ENCODE results near the gene MSI2. TPM values are rescaled to one million over a fixed set of nuclear protein-coding genes. Genes with fewer than 3 reads are reported as not detected.
A peak's percentile ranks its signal among the peaks of the same experiment; 100 is the strongest.

Gene MSI2
- total and polyA plus RNA-seq, 2 experiments from 2014 or later: 18.9 to 41.8 TPM

- TF ChIP-seq CTCF (conservative IDR thresholded peaks at IDR 0.05; ENCODE audit: low read depth in 2 of 2) (no peak), ZNF331 (CRISPR knock-in tag; IDR thresholded peaks at IDR 0.05; ENCODE audit: low read depth) (no peak), EZH2 (IDR thresholded peaks at IDR 0.05; ENCODE audit: low read depth, unreplicated experiment) (no peak), NANOG (IDR thresholded peaks at IDR 0.05; ENCODE audit: borderline replicate concordance) (no peak), POLR2AphosphoS5 (IDR thresholded peaks at IDR 0.05; ENCODE audit: low read depth) (no peak), EZH2phosphoT487 (IDR thresholded peaks at IDR 0.05; ENCODE audit: unreplicated experiment) (no peak), JUNB (IDR thresholded peaks at IDR 0.05; ENCODE audit: unreplicated experiment) (no peak), ZNF114 (CRISPR knock-in tag; IDR thresholded peaks at IDR 0.05) (no peak), REST (IDR thresholded peaks at IDR 0.05; ENCODE audit: unreplicated experiment) (no peak)
Measured at GRCh38 chr17:57284583-57284982, 28.3 kb downstream of the MSI2 start (continued).

- DNase-seq (ENCODE audit: low spot score) (peak; percentile 64), ATAC-seq (peak; percentile 71)
- H2AFZ ChIP-seq: no peak overlapping the region
- peaks cover 19% of the 10 kb centered on the region for H3K79me2 ChIP-seq (replicated peaks; ENCODE audit: insufficient read depth)
- Mint-ChIP-seq H3K27me3 (ENCODE audit: insufficient read depth, low read depth, poor library complexity) (peaks cover 6% of the 10 kb centered on the region), H3K9me3 (no peaks in the 10 kb centered on the region), H3K4me3 (peak overlapping the region; percentile 33; the same call in 2 of the 3 replicates), H3K36me3 (ENCODE audit: low read depth) (peaks cover 4% of the 10 kb centered on the region; the same call in 1 of the 3 replicates), H3K4me1 (peaks cover 87% of the 10 kb centered on the region), H3K27ac (peak overlapping the region; percentile 76)
- H3K4me2 ChIP-seq: peak overlapping the region; percentile 65
- peak overlapping the region; percentile 84 for H3K27ac ChIP-seq (ENCODE audit: low read depth)
- TF ChIP-seq CREB1 (CRISPR knock-in tag; IDR thresholded peaks at IDR 0.05; ENCODE audit: low read depth) (no peak), EZH2 (IDR thresholded peaks at IDR 0.05; ENCODE audit: low read depth, unreplicated experiment) (no peak), ZNF331 (CRISPR knock-in tag; IDR thresholded peaks at IDR 0.05; ENCODE audit: low read depth) (no peak), REST (IDR thresholded peaks at IDR 0.05; ENCODE audit: unreplicated experiment) (no peak)
- no peaks in the 10 kb centered on the region for H3K27me3 ChIP-seq (ENCODE audit: insufficient read depth)
- no peaks in the 10 kb centered on the region for H3K36me3 ChIP-seq (ENCODE audit: insufficient read depth)
- H4K20me1 ChIP-seq (replicated peaks; ENCODE audit: insufficient read depth): peaks cover 25% of the 10 kb centered on the region
- H3K4me3 ChIP-seq: no peak overlapping the region
- no peaks in the 10 kb centered on the region for H3K9me2 ChIP-seq (ENCODE audit: insufficient read depth)
- 0 out of 2 replicates have a peak, but pooled peaks cover 4% of the 10 kb centered on the region for H3F3A ChIP-seq (replicated peaks; ENCODE audit: low read depth)
- peaks cover 61% of the 10 kb centered on the region for H3K4me1 ChIP-seq (ENCODE audit: insufficient read depth)
Measured at GRCh38 chr17:57284984-57285646, 28.8 kb downstream of the MSI2 start.

Data from GM23338 (cell line).